CD4-positive, alpha-beta T cell treated with Interleukin-4 for 1 hour (primary cell): ENCODE results near the gene TCF7L2.

Experiments used
- DNase-seq, 2 donors: peaks; one replicate each; pipeline ENCODE4 v3.0.0-alpha.2; 2020 to 2022

TCF7L2 gene

DNA sequence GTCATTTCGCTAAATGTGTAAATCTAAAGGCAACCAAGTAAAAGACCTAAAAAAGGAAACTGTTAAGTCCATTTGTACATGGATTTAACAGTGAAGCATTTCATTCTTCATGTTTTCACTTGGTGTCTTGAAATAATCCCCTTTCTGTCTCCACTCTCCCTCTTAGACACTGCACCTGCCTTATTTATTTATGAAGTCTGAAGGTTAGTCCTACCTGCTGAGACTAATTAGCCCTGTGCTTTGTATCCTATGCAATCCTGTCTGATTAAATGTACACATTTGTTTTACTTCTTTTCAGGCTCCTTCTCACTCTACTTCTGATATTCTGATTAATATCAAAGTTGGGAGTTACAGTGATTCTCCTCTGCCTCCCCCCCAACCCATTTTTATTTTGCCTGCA, 1.9 kb upstream of the TCF7L2 start:
- DNase-seq, result no peak

DNA sequence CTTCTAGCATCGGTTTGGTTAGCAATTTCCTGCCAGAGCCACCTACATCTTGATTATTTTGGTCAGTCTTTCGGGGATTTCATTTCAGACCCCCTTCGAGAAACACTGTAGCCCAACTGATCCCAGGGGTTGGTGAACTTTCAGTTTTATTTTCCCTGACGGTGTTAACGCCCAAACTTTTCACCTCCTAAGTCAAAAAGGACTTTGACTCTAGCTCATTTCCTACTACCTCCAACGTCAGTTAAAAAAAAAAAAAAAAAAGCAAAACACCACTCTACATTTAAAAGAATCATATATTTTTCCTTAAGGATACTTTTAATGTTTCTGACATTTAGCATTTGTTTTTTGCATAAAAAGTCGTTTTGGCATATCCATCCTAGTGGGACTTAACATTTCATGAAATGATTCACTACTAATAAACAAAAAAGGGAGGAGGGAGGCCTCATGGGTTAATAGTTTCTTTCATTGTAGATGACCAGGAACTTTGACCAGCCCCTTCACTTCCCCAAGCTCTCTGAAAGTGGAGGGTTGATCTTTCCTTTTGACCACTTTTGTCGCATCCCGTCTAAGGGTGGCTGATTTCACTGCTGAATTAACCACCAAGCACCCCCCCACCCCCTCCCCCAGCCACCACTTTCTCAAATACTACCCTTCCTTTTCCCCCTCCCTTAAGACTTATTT, 764 bp upstream of the TCF7L2 start:
- DNase-seq, result no peak

- DNase-seq, result peak in 1 of 2 donors; percentile 18
Observed at GRCh38 chr10:112950714-112951358, 789 bp downstream of the TCF7L2 start.

DNA sequence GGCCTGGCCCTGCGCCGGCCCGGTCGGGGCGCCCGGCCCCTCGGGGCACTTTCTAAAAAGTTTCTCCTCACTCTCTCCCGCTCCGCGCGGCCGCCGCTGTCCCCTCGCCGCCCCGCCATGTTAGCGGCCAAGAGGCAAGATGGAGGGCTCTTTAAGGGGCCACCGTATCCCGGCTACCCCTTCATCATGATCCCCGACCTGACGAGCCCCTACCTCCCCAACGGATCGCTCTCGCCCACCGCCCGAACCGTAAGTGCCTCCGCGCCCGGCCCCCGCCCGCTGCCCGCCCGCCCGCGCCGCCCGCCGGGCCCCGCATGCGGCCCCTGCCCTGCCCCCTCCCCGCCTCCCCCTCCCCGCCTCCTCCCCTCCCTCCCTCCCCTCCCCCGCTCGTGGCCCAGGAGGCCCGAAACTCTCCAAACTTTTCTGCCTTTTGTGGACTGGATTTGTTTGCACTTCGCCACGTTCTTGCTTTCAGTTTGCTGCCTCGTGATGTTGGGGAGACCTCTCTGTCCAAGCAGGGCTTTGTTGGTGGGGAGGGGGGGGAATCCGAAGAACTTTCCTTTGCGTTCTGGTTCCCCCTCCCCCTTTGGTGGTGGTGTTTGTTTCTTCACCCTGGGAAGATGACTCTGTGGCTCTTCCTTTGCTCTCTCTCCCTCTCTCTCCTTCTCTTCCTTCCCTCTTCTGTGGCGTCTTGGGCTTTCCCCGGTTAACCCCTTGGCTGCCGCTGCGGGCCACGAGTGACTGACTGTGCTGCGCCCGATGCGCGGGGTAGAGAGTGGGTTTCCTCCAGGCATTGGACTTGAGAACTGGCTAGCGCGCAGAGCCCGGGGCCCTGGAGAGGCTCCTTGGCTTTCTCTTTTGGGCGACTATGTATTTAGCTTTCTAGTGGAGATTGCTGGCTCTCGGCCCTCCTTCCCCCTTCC, 1.6 kb downstream of the TCF7L2 start:
- peak; percentile 56 to 71 for DNase-seq

- DNase-seq, result no peak
Observed at GRCh38 chr10:112952282-112953173, 2.5 kb downstream of the TCF7L2 start.

- no peak for DNase-seq
Observed at GRCh38 chr10:112953174-112954159, 3.4 kb downstream of the TCF7L2 start.

GRCh38 chr10:112954974-112955581, 5.0 kb downstream of the TCF7L2 start:
- no peak for DNase-seq

DNA sequence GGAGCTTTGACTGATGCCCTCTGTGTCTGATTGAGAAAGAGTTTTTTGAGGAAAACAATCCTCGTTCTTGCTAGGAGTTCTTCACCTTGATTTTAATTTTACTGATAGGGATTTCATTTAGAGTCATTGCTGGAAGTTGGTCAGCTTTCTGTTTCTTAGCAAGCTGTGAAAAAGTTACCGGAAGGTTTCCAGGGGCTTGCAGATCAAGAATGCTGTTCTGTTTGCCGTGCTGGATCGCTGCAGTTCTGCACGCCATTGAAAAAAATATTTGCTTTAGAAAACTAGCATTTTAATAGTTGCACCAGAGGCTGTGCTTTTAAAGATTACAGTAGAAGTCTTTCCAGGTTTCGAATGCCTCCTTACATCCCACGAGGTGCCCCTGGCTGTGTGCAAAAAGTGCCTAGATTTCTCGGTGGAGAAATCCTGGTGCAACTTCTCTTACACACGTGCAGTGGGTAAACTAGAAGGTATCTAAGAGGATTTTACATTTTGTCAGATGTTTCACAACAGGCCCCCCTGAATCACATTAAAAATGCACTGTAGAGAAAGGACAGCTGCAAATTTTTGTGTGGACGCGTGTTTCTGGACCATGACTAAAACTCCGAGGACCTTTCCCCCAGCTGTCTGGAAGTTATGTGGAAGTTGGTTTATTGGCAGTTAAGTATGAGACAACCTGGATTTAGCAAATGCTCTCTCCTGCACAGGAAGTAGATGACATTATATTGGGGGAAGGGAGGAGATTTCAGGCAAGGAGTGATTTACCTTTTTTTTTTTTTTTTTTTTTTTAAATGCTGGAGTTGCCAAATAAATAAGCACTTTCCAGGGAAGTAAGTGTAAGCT, 5.8 kb downstream of the TCF7L2 start:
- DNase-seq, result no peak

- no peak for DNase-seq
Observed at GRCh38 chr10:112956631-112957350, 6.7 kb downstream of the TCF7L2 start.

DNA sequence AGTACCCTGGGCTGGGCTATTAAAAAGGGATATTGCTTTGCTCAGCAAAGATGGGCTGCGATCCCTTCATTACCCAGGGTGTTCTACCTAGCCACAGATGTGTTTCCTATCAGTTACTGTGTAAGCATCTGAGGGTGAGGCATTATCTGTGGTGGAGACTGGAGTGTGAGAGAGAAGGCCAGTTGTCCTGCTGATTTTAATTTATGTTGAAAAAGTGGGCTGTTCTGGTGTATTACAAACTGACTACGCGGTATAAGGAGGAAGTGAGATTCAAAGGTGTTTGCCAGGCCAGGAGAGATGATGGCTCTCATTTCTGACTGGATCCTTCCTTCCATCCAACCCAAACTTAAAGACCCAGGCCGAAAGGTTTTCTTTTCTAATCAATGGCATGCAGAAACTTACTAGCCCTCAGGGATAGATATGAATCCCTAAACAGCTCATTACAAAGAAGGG, 7.6 kb downstream of the TCF7L2 start:
- DNase-seq, result no peak

DNA sequence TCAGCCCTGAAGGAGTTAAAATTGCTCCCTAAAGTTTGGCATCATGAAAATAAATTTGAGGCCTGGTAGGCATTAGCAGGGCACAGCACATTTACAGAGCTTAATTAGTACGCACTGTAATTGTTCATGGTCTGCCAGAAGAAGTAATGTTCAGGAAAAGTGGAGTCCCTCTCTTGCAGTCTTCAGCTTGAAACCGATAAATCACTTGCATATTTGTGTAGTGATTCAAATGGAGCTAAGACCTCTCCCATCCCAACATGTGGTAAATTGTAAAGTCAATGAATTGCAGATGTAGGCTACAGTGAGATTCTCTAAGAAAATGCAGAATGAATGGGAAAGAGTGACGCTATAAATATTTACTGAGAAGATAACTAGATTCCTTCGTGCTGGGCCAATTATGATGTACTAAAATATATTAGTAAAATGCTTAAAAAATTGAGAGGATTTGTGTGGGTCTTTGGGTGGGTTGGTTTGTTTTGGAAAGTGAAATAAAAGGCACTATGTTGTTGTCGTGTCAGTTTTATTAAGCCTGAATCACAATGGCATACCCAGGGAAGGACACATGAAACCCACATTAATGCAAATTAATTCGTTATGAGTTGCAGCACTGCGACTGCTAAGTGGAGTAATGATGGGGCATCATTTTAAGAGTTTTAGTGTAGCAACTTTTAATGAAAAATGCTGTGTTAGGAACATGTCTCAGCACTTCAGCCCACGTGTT, 8.4 kb downstream of the TCF7L2 start:
- no peak for DNase-seq

- DNase-seq, result no peak
Observed at GRCh38 chr10:112959207-112959838, 9.3 kb downstream of the TCF7L2 start.

- DNase-seq, result no peak
Observed at GRCh38 chr10:112960151-112960681, 10.2 kb downstream of the TCF7L2 start.

DNA sequence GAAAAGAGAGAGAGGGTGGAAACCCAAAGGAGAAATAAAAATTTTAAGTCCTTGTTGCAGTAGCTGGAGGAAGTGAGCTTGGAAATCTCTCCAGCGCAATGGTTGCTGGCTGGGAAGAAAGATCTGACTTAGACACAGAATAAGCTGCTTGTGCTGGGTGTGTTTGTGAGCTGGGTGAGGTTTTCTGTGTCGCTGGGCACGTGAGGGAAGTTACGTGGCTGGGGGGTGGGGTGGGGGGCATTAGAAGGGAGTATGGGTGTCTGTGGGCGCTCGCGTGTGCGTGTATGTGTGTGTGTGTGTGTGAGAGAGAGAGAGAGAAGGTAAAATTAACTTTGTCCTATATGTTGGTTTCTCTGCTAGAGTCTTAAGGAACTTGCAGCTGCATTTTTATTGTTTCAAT, 11.6 kb downstream of the TCF7L2 start:
- DNase-seq, result no peak

GRCh38 chr10:112962343-112962742, 12.3 kb downstream of the TCF7L2 start:
- DNase-seq, result no peak

GRCh38 chr10:112963835-112964234, 13.8 kb downstream of the TCF7L2 start:
- DNase-seq, result no peak

GRCh38 chr10:112964482-112964881, 14.4 kb downstream of the TCF7L2 start:
- DNase-seq, result no peak
